GM12875 (cell line): ENCODE data around the gene GNB5.

Source experiments
- H3K4me3 ChIP-seq: one replicate; pipeline ENCODE4 v1.5.1; 2011; ENCODE audit warnings: low read depth, low read length, control low read depth
- CTCF ChIP-seq: IDR thresholded peaks from 2 replicates; pipeline ENCODE4 v1.5.1; 2011; ENCODE audit warnings: low read depth, mild to moderate bottlenecking, control low read depth, inconsistent platforms, low read length, moderate library complexity, borderline replicate concordance; ENCODE audit not compliant: insufficient read depth

The GNB5 gene

GRCh38 chr15:52112203-52112750, 78.9 kb downstream of the GNB5 start:
- TF ChIP-seq CTCF = 0 out of 2 replicates have a peak, but pooled peaks have one; percentile 10
- peak overlapping the region; percentile 59 for H3K4me3 ChIP-seq

- peak overlapping the region; percentile 59 for H3K4me3 ChIP-seq
- TF ChIP-seq CTCF = no peak
Measured at GRCh38 chr15:52111517-52112202, 79.5 kb downstream of the GNB5 start.

GRCh38 chr15:52109559-52110451, 81.4 kb downstream of the GNB5 start:
- no peak for TF ChIP-seq CTCF
- no peak overlapping the region for H3K4me3 ChIP-seq

- TF ChIP-seq CTCF = no peak
- H3K4me3 ChIP-seq = no peak overlapping the region
Measured at GRCh38 chr15:52107238-52107637, 84.0 kb downstream of the GNB5 start.

GRCh38 chr15:52106641-52107040, 84.6 kb downstream of the GNB5 start:
- no peak for TF ChIP-seq CTCF
- no peak overlapping the region for H3K4me3 ChIP-seq

GRCh38 chr15:52105846-52106245, 85.3 kb downstream of the GNB5 start:
- no peak overlapping the region for H3K4me3 ChIP-seq
- TF ChIP-seq CTCF = no peak

- no peak overlapping the region for H3K4me3 ChIP-seq
- TF ChIP-seq CTCF = no peak
Measured at GRCh38 chr15:52104532-52105004, 86.6 kb downstream of the GNB5 start.
